Measurements from ENCODE around the gene ITCH.

The ITCH gene

GRCh38 chr20:34559311-34560140, 196.5 kb downstream of the ITCH start:
- DNase-seq, result no peak

DNA sequence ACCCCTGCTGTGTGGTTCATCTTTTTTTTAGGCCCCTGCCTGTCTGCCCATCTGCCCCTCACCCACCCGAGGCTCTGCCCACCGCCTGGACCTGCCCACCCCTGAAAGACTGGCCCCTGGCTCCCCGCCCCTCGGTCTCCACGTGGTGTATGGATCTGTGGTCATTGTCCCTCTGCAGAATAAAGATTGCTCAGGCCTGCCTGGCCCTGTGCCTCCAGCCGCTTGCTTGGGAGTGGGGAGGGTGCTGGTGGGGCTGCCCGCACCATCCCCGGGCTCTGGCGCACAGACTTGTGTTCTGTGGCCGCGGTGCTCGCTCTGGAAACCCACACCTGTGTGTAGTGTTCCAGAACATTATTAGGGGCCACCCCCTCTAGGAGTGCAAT, 197.1 kb downstream of the ITCH start:
- no peak for DNase-seq

GRCh38 chr20:34560614-34561013, 197.5 kb downstream of the ITCH start:
- no peak for DNase-seq
